HL-60 (cell line): ENCODE data around the gene POU5F1.

ENCODE experiments used
- DNase-seq, 2 experiments: peaks; one replicate each; pipeline ENCODE4 v3.0.0-alpha.2; 2010 to 2020; ENCODE audit warnings: low read depth in 1 of 2, low spot score in 1 of 2
- H3K27ac ChIP-seq: fragments of 250-450 bp; sonication (Bioruptor Pico); replicated peaks from 2 replicates; pipeline ENCODE4 v1.5.1; 2020; ENCODE audit warnings: mild to moderate bottlenecking, moderate library complexity
- H3K27me3 ChIP-seq: fragments of 250-450 bp; sonication (Bioruptor Pico); 2 replicates; pipeline ENCODE4 v1.5.1; 2021; ENCODE audit warnings: mild to moderate bottlenecking, moderate library complexity; ENCODE audit not compliant: insufficient read depth, poor library complexity, severe bottlenecking
- H3K4me3 ChIP-seq: replicated peaks from 2 replicates; pipeline ENCODE4 v1.5.1; 2011; ENCODE audit warnings: mild to moderate bottlenecking, control low read depth, low read length; ENCODE audit not compliant: insufficient read depth
- CTCF ChIP-seq: IDR thresholded peaks from one replicate; pipeline ENCODE4 v1.5.1; 2011; ENCODE audit warnings: low read length, control low read depth, inconsistent platforms; ENCODE audit not compliant: insufficient read depth
- GABPA ChIP-seq: IDR thresholded peaks from 2 replicates; pipeline ENCODE4 v1.6.1; 2012; ENCODE audit warnings: low read depth
- POLR2AphosphoS5 ChIP-seq: IDR thresholded peaks from 2 replicates; pipeline ENCODE4 v1.6.1; 2012; ENCODE audit warnings: low read depth
- REST ChIP-seq: IDR thresholded peaks from 2 replicates; pipeline ENCODE4 v1.6.1; 2012; ENCODE audit warnings: low read depth; ENCODE audit not compliant: insufficient replicate concordance
- SPI1 ChIP-seq: IDR thresholded peaks from 2 replicates; pipeline ENCODE4 v1.6.1; 2012; ENCODE audit warnings: low read depth, mild to moderate bottlenecking, borderline replicate concordance

The POU5F1 gene

GRCh38 chr6:31210741-31211532 lies 40.5 kb upstream of the POU5F1 start:
- Histone ChIP-seq H3K27ac (no peak overlapping the region; the same call in 1 of the 2 replicates), H3K4me3 (no peak overlapping the region), H3K27me3 (no peaks in the 10 kb centered on the region)
- no peak for DNase-seq
- no peak for TF ChIP-seq SPI1
- no peak for TF ChIP-seq GABPA
- no peak for TF ChIP-seq POLR2AphosphoS5
- TF ChIP-seq REST = no peak
- no peak for TF ChIP-seq CTCF

- H3K27me3 ChIP-seq = no peaks in the 10 kb centered on the region
- TF ChIP-seq REST (no peak), POLR2AphosphoS5 (no peak), GABPA (no peak), SPI1 (no peak), CTCF (no peak)
- no peak for DNase-seq
Observed at GRCh38 chr6:31210123-31210522, 39.6 kb upstream of the POU5F1 start.

GRCh38 chr6:31209137-31209536 lies 38.7 kb upstream of the POU5F1 start:
- TF ChIP-seq SPI1 = no peak
- no peak for TF ChIP-seq POLR2AphosphoS5
- Histone ChIP-seq H3K27ac (peak overlapping the region; percentile 46), H3K4me3 (no peak overlapping the region), H3K27me3 (no peaks in the 10 kb centered on the region)
- DNase-seq = no peak

More at GRCh38 chr6:31210123-31210522, 39.6 kb upstream of the POU5F1 start:
- H3K27ac ChIP-seq = peak overlapping the region; percentile 46
- H3K4me3 ChIP-seq = no peak overlapping the region

- Histone ChIP-seq H3K27ac (peak overlapping the region; percentile 46; the same call in 1 of the 2 replicates), H3K4me3 (no peak overlapping the region), H3K27me3 (no peaks in the 10 kb centered on the region)
- TF ChIP-seq SPI1 (no peak), REST (no peak)
- no peak for DNase-seq
Observed at GRCh38 chr6:31208506-31208905, 38.0 kb upstream of the POU5F1 start.
